B cell (primary cell): ENCODE data around the gene RNFT2. TPM values are rescaled to one million over a fixed set of nuclear protein-coding genes. Genes with fewer than 3 reads are reported as not detected.

Experiments used
- ATAC-seq: fragments of 200-7000 bp; cut with Tn5 transposase; one replicate; pipeline ENCODE4 v1.10.0; 2021; ENCODE audit warnings: low read depth, mild to moderate bottlenecking, moderate number of reproducible peaks, moderate library complexity
- CTCF ChIA-PET: fragments of 350-600 bp; sonication (Branson Sonifier 250); formaldehyde crosslinking; loops from one replicate; lab custom pipeline; 2021; ENCODE audit warnings: antibody characterized with exemption, inconsistent platforms; lab: Charles Lee
- POLR2A ChIA-PET: fragments of 350-600 bp; sonication (Branson Sonifier 250); formaldehyde crosslinking; loops from one replicate; lab custom pipeline; 2021; ENCODE audit warnings: antibody characterized with exemption; lab: Charles Lee
- DNase-seq: peaks from one replicate; pipeline ENCODE4 v3.0.0; 2013
- H2AFZ ChIP-seq: 2 replicates; pipeline ENCODE4 v1.6.1; 2012; ENCODE audit warnings: mild to moderate bottlenecking, low read depth, low read length; ENCODE audit not compliant: insufficient read depth, poor library complexity, severe bottlenecking
- H3K27ac ChIP-seq, 2 donors: 1 replicate in 1 of 2; 2 replicates in 1 of 2; pipeline ENCODE4 v1.5.1; 2012 to 2013; ENCODE audit warnings: low read length in 2 of 2, mild to moderate bottlenecking in 2 of 2, moderate library complexity in 1 of 2
- H3K27me3 ChIP-seq, 4 experiments: fragments of 200-600 bp in 1 of 4; sonication (generic) in 1 of 4; replicated peaks in 1 of 4; 1 replicate in 2 of 4; 2 replicates in 2 of 4; pipeline versions ENCODE4 v1.6.1 to v1.7.0; 2013 to 2016; ENCODE audit warnings: low read length in 3 of 4, mild to moderate bottlenecking in 2 of 4, mixed read lengths in 1 of 4, moderate library complexity in 1 of 4; ENCODE audit not compliant: insufficient read depth in 4 of 4, control insufficient read depth in 3 of 4; ENCODE audit errors: control extremely low read depth in 1 of 4
- H3K36me3 ChIP-seq, 2 experiments: replicated peaks in 1 of 2; 1 replicate in 1 of 2; 2 replicates in 1 of 2; pipeline versions ENCODE4 v1.6.1 to v1.7.1; 2013; ENCODE audit warnings: low read length in 1 of 2; ENCODE audit not compliant: insufficient read depth in 2 of 2, control insufficient read depth in 1 of 2; ENCODE audit errors: control extremely low read depth in 1 of 2, extremely low read depth in 1 of 2
- H3K4me1 ChIP-seq, 2 donors: fragments of 200-600 bp in 1 of 2; sonication (generic) in 1 of 2; 1 replicate in 1 of 2; 2 replicates in 1 of 2; pipeline versions ENCODE4 v1.5.1 to v1.6.1; 2013 to 2017; ENCODE audit warnings: low read length in 2 of 2; ENCODE audit not compliant: control insufficient read depth in 2 of 2, insufficient read depth in 2 of 2
- H3K4me2 ChIP-seq: replicated peaks from 2 replicates; pipeline ENCODE3; 2012; ENCODE audit warnings: mild to moderate bottlenecking, low read depth, low read length; ENCODE audit not compliant: poor library complexity, severe bottlenecking
- H3K4me3 ChIP-seq, 5 experiments: fragments of 200-600 bp in 1 of 5; sonication (generic) in 1 of 5; 1 replicate in 3 of 5; 2 replicates in 2 of 5; pipeline versions ENCODE4 v1.5.1 to v1.7.0; 2011 to 2016; ENCODE audit warnings: low read length in 4 of 5, mild to moderate bottlenecking in 4 of 5, low read depth in 2 of 5, control low read depth in 1 of 5, moderate library complexity in 1 of 5; ENCODE audit not compliant: insufficient read depth in 1 of 5; ENCODE audit errors: control extremely low read depth in 1 of 5, extremely low read depth in 1 of 5
- H3K79me2 ChIP-seq: fragments of 200-600 bp; sonication (generic); one replicate; pipeline ENCODE4 v1.6.0; 2016; ENCODE audit warnings: low read length; ENCODE audit not compliant: control insufficient read depth, insufficient read depth
- H3K9ac ChIP-seq: fragments of 200-600 bp; sonication (generic); 2 replicates; pipeline ENCODE4 v1.6.1; 2017; ENCODE audit warnings: mild to moderate bottlenecking, low read length, moderate library complexity
- H3K9me3 ChIP-seq, 3 donors: one replicate each; pipeline versions ENCODE4 v1.6.1 to v1.7.1; 2013; ENCODE audit warnings: low read length in 2 of 3; ENCODE audit not compliant: control insufficient read depth in 2 of 3, insufficient read depth in 1 of 3; ENCODE audit errors: control extremely low read depth in 1 of 3
- H4K20me1 ChIP-seq: 2 replicates; pipeline ENCODE4 v1.6.0; 2012; ENCODE audit warnings: mild to moderate bottlenecking, low read length; ENCODE audit not compliant: insufficient read depth, control insufficient read depth, poor library complexity, severe bottlenecking
- H3K27ac Mint-ChIP-seq: one replicate; pipeline ENCODE4 v1.8.0; 2021; ENCODE audit warnings: mixed read lengths
- H3K27me3 Mint-ChIP-seq: one replicate; pipeline ENCODE4 v1.8.0; 2021; ENCODE audit warnings: mixed read lengths
- H3K4me1 Mint-ChIP-seq: one replicate; pipeline ENCODE4 v1.8.0; 2021; ENCODE audit warnings: mixed read lengths
- H3K4me3 Mint-ChIP-seq: one replicate; pipeline ENCODE4 v1.8.0; 2021; ENCODE audit warnings: mixed read lengths
- H3K9me3 Mint-ChIP-seq: one replicate; pipeline ENCODE4 v1.8.0; 2022; ENCODE audit warnings: mixed read lengths; ENCODE audit not compliant: insufficient read depth
- EZH2 ChIP-seq: IDR thresholded peaks from 2 replicates; pipeline ENCODE4 v1.6.1; 2012; ENCODE audit warnings: borderline replicate concordance, low read depth, mild to moderate bottlenecking, moderate library complexity, low read length; ENCODE audit not compliant: insufficient read depth, poor library complexity, severe bottlenecking
- WGBS: methylation state at CpG from one replicate; pipeline ENCODE4 v1.1.5; 2013; ENCODE audit warnings: missing lambda C conversion rate; ENCODE audit not compliant: insufficient coverage; 5-methylcytosine and 5-hydroxymethylcytosine counted together
- intact Hi-C: fragments of 100-400 bp; cut with micrococcal nuclease; formaldehyde crosslinking; loops from one replicate; pipeline ENCODE4 v1.10.0; 2022
- polyA plus RNA-seq: library from polyadenylated mRNA; depleted of rRNA; stranded (reverse); fragments of >200 nt; gene quantifications from 2 replicates; pipeline ENCODE4 v1.2.3, GENCODE V29; 2012
- small RNA-seq: library from RNA; depleted of rRNA; stranded (forward); fragments of <200 nt; gene quantifications from one replicate; pipeline ENCODE3, GENCODE V24; 2012; ENCODE audit warnings: low replicate concordance, low read depth; ENCODE audit not compliant: insufficient read length
- total RNA-seq, 2 donors: library from RNA; stranded (reverse); fragments of 120-200 nt in 1 of 2; gene quantifications; 1 replicate in 1 of 2; 2 replicates in 1 of 2; pipeline versions ENCODE4 v1.2.3 to v1.2.4, GENCODE V29; 2013 to 2022
- TF ChIP-seq, protein P1 (sequence below): fragments of 200-600 bp; IDR thresholded peaks from one replicate; pipeline ENCODE4 v1.8.0; 2022; ENCODE audit warnings: antibody characterized with exemption, mild to moderate bottlenecking

Gene RNFT2
- total and polyA plus RNA-seq, 2 donors (not counting 1 experiment from before 2014, with no cell fraction given) = 5.2 to 18.2 TPM

- no peak for DNase-seq
- Histone ChIP-seq H3K9ac (no peak overlapping the region), H3K4me2 (no peak overlapping the region), H3K36me3 (no peaks in the 10 kb centered on the region), H3K4me1 (no peaks in the 10 kb centered on the region), H3K79me2 (no peaks in the 10 kb centered on the region), H3K4me3 (no peak overlapping the region), H4K20me1 (no peaks in the 10 kb centered on the region), H3K27me3 (peaks cover 0 to 9% (median 4%) of the 10 kb centered on the region in 4 experiments), H3K27ac (no peak overlapping the region), H2AFZ (no peak overlapping the region), H3K9me3 (peaks cover 0 to 2% (median 0%) of the 10 kb centered on the region in 3 donors)
- Mint-ChIP-seq H3K4me1 (no peaks in the 10 kb centered on the region), H3K27ac (no peak overlapping the region), H3K9me3 (no peaks in the 10 kb centered on the region), H3K4me3 (no peak overlapping the region), H3K27me3 (peaks cover 44% of the 10 kb centered on the region)
- CTCF ChIA-PET = interaction anchor here (0.6 kb wide), 1 partner anchor 173 kb away, joined by 3 read pairs; no protein-coding TSS in a partner anchor
- intact Hi-C loops = no loop called here
- WGBS = 67% methylated on average over 3 of the region's 3 CpGs
- ATAC-seq = no peak
- POLR2A ChIA-PET = no interaction called here
- TF ChIP-seq EZH2 = no peak
- TF ChIP-seq, protein P1, sequence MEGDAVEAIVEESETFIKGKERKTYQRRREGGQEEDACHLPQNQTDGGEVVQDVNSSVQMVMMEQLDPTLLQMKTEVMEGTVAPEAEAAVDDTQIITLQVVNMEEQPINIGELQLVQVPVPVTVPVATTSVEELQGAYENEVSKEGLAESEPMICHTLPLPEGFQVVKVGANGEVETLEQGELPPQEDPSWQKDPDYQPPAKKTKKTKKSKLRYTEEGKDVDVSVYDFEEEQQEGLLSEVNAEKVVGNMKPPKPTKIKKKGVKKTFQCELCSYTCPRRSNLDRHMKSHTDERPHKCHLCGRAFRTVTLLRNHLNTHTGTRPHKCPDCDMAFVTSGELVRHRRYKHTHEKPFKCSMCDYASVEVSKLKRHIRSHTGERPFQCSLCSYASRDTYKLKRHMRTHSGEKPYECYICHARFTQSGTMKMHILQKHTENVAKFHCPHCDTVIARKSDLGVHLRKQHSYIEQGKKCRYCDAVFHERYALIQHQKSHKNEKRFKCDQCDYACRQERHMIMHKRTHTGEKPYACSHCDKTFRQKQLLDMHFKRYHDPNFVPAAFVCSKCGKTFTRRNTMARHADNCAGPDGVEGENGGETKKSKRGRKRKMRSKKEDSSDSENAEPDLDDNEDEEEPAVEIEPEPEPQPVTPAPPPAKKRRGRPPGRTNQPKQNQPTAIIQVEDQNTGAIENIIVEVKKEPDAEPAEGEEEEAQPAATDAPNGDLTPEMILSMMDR = no peak
Measured at GRCh38 chr12:116898669-116899068, 160.6 kb downstream of the RNFT2 start.

DNA sequence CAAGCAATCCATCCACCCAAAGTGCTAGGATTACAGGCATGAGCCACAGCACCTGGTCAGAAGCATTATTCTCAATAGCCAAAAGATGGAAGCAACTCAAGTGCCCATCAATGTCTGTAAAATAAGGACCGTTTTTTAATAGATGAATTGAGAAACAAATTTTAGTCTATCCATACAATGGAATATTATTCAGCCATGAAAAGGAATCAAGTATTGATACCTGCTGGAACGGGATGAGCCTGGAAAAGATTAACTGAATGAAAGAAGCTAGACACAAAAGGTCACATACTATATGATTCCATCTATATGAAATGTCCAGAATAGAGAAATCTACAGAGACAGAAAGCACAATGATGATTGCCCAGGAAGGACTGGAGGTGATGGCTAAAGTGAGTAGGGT, 163.5 kb downstream of the RNFT2 start:
- Histone ChIP-seq H3K4me2 (no peak overlapping the region), H3K36me3 (no peaks in the 10 kb centered on the region), H2AFZ (no peak overlapping the region), H3K4me3 (no peak overlapping the region), H3K9me3 (peaks cover 0 to 2% (median 0%) of the 10 kb centered on the region in 3 donors), H3K9ac (no peak overlapping the region), H3K4me1 (no peaks in the 10 kb centered on the region), H3K79me2 (no peaks in the 10 kb centered on the region), H3K27me3 (peaks cover 0 to 13% (median 4%) of the 10 kb centered on the region in 4 experiments), H4K20me1 (no peaks in the 10 kb centered on the region), H3K27ac (no peak overlapping the region)
- ATAC-seq (no peak), DNase-seq (no peak)
- intact Hi-C loops = no loop called here
- POLR2A ChIA-PET = no interaction called here
- CTCF ChIA-PET = no interaction called here
- no CpG with 5 or more reads among the region's 2 CpGs for WGBS
- no peak for TF ChIP-seq EZH2
- TF ChIP-seq, protein P1 = no peak
- Mint-ChIP-seq H3K4me1 (no peaks in the 10 kb centered on the region), H3K27ac (no peak overlapping the region), H3K27me3 (peaks cover 41% of the 10 kb centered on the region), H3K4me3 (no peak overlapping the region), H3K9me3 (no peaks in the 10 kb centered on the region)

Small RNA genes lying within 50 kb of the gene (small RNA-seq; reads per million reads assigned to genes)
- gene RNU6-558P = not detected

Other genes starting within 250 kb of the RNFT2 start
- 1.0 TPM in 1 of 2 replicates, not detected in the other for gene MAP1LC3B2, start 178.9 kb upstream of the RNFT2 start, total RNA-seq
- 0.28 and 2.2 TPM in 2 replicates for gene MAP1LC3B2, start 178.9 kb upstream of the RNFT2 start, polyA plus RNA-seq
- gene SPRING1, start 246 bp upstream of the RNFT2 start, total RNA-seq = 43.7 and 45.9 TPM in 2 replicates
- gene SPRING1, start 246 bp upstream of the RNFT2 start, polyA plus RNA-seq = 12.9 and 14.0 TPM in 2 replicates
- 45.1 and 49.6 TPM in 2 replicates for gene HRK, start 143.1 kb downstream of the RNFT2 start, total RNA-seq
- gene HRK, start 143.1 kb downstream of the RNFT2 start, polyA plus RNA-seq = 1.8 and 5.6 TPM in 2 replicates
- 23.5 and 23.9 TPM in 2 replicates for gene FBXW8, start 172.6 kb downstream of the RNFT2 start, total RNA-seq
- 12.1 and 14.0 TPM in 2 replicates for gene FBXW8, start 172.6 kb downstream of the RNFT2 start, polyA plus RNA-seq